ENCODE measurements around the gene B4GALT5.
"Not testable (repeated sequence)": the region's sequence is repeated elsewhere in the genome, so short reads cannot be mapped to it uniquely, and the experiment has no call there.

B4GALT5 gene

GRCh38 chr20:49724408-49725223 is 10.9 kb upstream of the B4GALT5 start:
- no peak for DNase-seq (ENCODE audit: low read depth, low spot score)
- H3K4me3 ChIP-seq (ENCODE audit: low read depth, low read length), result no peak overlapping the region
- ChIA-PET CTCF (interaction anchor here (1.1 kb wide), 1 partner anchor 122 kb away, joined by 5 read pairs; no protein-coding TSS in a partner anchor), POLR2A (interaction anchor here (0.6 to 1.5 kb wide), 2 partner anchors 10 to 1207 kb away, joined by 4 read pairs; partner anchors contain the start of gene ADNP)
- no peak for TF ChIP-seq CTCF (IDR thresholded peaks at IDR 0.05; ENCODE audit: insufficient read depth, low read length, missing control alignments)

GRCh38 chr20:49723758-49724157 is 10.1 kb upstream of the B4GALT5 start:
- POLR2A ChIA-PET, result interaction anchor here (1.5 kb wide), 1 partner anchor 9 kb away, joined by 4 read pairs; no protein-coding TSS in a partner anchor
- H3K4me3 ChIP-seq (ENCODE audit: low read depth, low read length); CTCF ChIA-PET; DNase-seq (ENCODE audit: low read depth, low spot score): not testable (repeated sequence)

- CTCF ChIA-PET, result interaction anchor here (1.0 kb wide), 1 partner anchor 10 kb away, joined by 3 read pairs; no protein-coding TSS in a partner anchor
- DNase-seq (ENCODE audit: low read depth, low spot score); H3K4me3 ChIP-seq (ENCODE audit: low read depth, low read length); POLR2A ChIA-PET: not testable (repeated sequence)
These were observed 7.6 kb upstream of the B4GALT5 start for GRCh38 chr20:49721326-49721725.

GRCh38 chr20:49715466-49715865 is 1.8 kb upstream of the B4GALT5 start:
- DNase-seq (ENCODE audit: low read depth, low spot score), result no peak
- no peak for TF ChIP-seq CTCF (IDR thresholded peaks at IDR 0.05; ENCODE audit: insufficient read depth, low read length, missing control alignments)
- ChIA-PET POLR2A (no interaction called here), CTCF (interaction anchor here (0.7 kb wide), 1 partner anchor 131 kb away, joined by 3 read pairs; no protein-coding TSS in a partner anchor)
- H3K4me3 ChIP-seq (ENCODE audit: low read depth, low read length), result no peak overlapping the region

- POLR2A ChIA-PET, result interaction anchor here (0.6 kb wide), 1 partner anchor 165 kb away, joined by 3 read pairs; no protein-coding TSS in a partner anchor
- peak overlapping the region; percentile 86 for H3K4me3 ChIP-seq (ENCODE audit: low read depth, low read length)
- no peak for TF ChIP-seq CTCF (IDR thresholded peaks at IDR 0.05; ENCODE audit: insufficient read depth, low read length, missing control alignments)
- DNase-seq (ENCODE audit: low read depth, low spot score), result no peak
- CTCF ChIA-PET, result interaction anchor here (1.0 kb wide), 1 partner anchor 132 kb away, joined by 3 read pairs; no protein-coding TSS in a partner anchor
These were observed 504 bp downstream of the B4GALT5 start for GRCh38 chr20:49712996-49713752.

GRCh38 chr20:49712646-49712995 is 1.1 kb downstream of the B4GALT5 start:
- no peak for DNase-seq (ENCODE audit: low read depth, low spot score)
- no peak for TF ChIP-seq CTCF (IDR thresholded peaks at IDR 0.05; ENCODE audit: insufficient read depth, low read length, missing control alignments)
- ChIA-PET CTCF (interaction anchor here (1.0 kb wide), 1 partner anchor 133 kb away, joined by 3 read pairs; no protein-coding TSS in a partner anchor), POLR2A (no interaction called here)
- H3K4me3 ChIP-seq (ENCODE audit: low read depth, low read length), result peak overlapping the region; percentile 86

GRCh38 chr20:49712118-49712517 is 1.6 kb downstream of the B4GALT5 start:
- peak overlapping the region; percentile 86 for H3K4me3 ChIP-seq (ENCODE audit: low read depth, low read length)
- TF ChIP-seq CTCF (IDR thresholded peaks at IDR 0.05; ENCODE audit: insufficient read depth, low read length, missing control alignments), result no peak
- DNase-seq (ENCODE audit: low read depth, low spot score), result no peak
- POLR2A ChIA-PET, result no interaction called here
- CTCF ChIA-PET, result no interaction called here
